Right lobe of liver (tissue), 4 donors: Measurements from ENCODE around the gene VPS13A.

Experiments
- CTCF ChIP-seq, 4 donors: fragments of 200-600 bp in 3 of 4; fragments of 450-650 bp in 1 of 4; IDR thresholded peaks; one replicate each; pipeline versions ENCODE4 v1.5.1 to v1.8.0; 2016 to 2022; ENCODE audit warnings: antibody characterized with exemption in 4 of 4, mild to moderate bottlenecking in 2 of 4
- POLR2A ChIP-seq: fragments of 450-650 bp; IDR thresholded peaks from one replicate; pipeline ENCODE4 v1.6.1; 2017; ENCODE audit warnings: antibody characterized with exemption, mild to moderate bottlenecking
- donor health status: DM: no; HTN: no; CAD: no.
- donor health status: DM: no; HTN: no; CAD: no.
- donor health status: DM: no; HTN: yes; CAD: no.

GRCh38 chr9:77210116-77210515 lies 32.8 kb downstream of the VPS13A start:
- TF ChIP-seq CTCF (IDR thresholded peaks at IDR 0.05) = no peak
- TF ChIP-seq POLR2A = no peak
